Prostate gland (tissue), 2 donors: ENCODE measurements around the gene APLP2. TPM values are rescaled to one million over a fixed set of nuclear protein-coding genes. Genes with fewer than 3 reads are reported as not detected.

ENCODE experiments used
- DNase-seq: peaks from one replicate; pipeline ENCODE4 v3.0.0-alpha.2; 2019; ENCODE audit warnings: low spot score
- H3K27ac ChIP-seq, 2 donors: fragments of 200-600 bp; sonication (generic); 2 replicates each; pipeline ENCODE4 v1.5.1; 2017 to 2019
- H3K27me3 ChIP-seq: fragments of 200-600 bp; sonication (generic); replicated peaks from 2 replicates; pipeline ENCODE4 v1.5.1; 2019; ENCODE audit not compliant: insufficient read depth
- H3K36me3 ChIP-seq, 2 donors: fragments of 200-600 bp; sonication (generic); 1 replicate in 1 of 2; 2 replicates in 1 of 2; pipeline versions ENCODE4 v1.5.1 to v1.8.1; 2017 to 2019
- H3K4me1 ChIP-seq: fragments of 200-600 bp; sonication (generic); replicated peaks from 2 replicates; pipeline ENCODE4 v1.5.1; 2019
- H3K4me3 ChIP-seq, 2 donors: fragments of 200-600 bp; sonication (generic); 2 replicates each; pipeline ENCODE4 v1.5.1; 2017 to 2019
- H3K9me3 ChIP-seq: fragments of 200-600 bp; sonication (generic); 2 replicates; pipeline ENCODE4 v1.5.1; 2017
- CTCF ChIP-seq, 4 experiments: fragments of 200-600 bp in 2 of 4; fragments of 450-650 bp in 2 of 4; sonication (generic) in 2 of 4; IDR thresholded peaks; 1 replicate in 3 of 4; 2 replicates in 1 of 4; pipeline ENCODE4 v1.5.1; 2016 to 2019; ENCODE audit warnings: antibody characterized with exemption in 4 of 4, mild to moderate bottlenecking in 2 of 4, moderate library complexity in 2 of 4
- POLR2A ChIP-seq: fragments of 450-650 bp; IDR thresholded peaks from one replicate; pipeline ENCODE4 v1.6.1; 2016; ENCODE audit warnings: antibody characterized with exemption, mild to moderate bottlenecking
- POLR2AphosphoS5 ChIP-seq: sonication (generic); formaldehyde crosslinking; IDR thresholded peaks from one replicate; pipeline ENCODE4 v1.6.1; 2017; ENCODE audit warnings: antibody characterized with exemption
- WGBS: methylation state at CpG from one replicate; pipeline ENCODE4 v1.1.5; 2018; 5-methylcytosine and 5-hydroxymethylcytosine counted together
- intact Hi-C: fragments of 100-400 bp; cut with DNase I; formaldehyde crosslinking; loops from one replicate; pipeline ENCODE4 v1.14.2; 2022
- total RNA-seq, 2 donors: library from RNA; depleted of rRNA; stranded (reverse); fragments of >200 nt; gene quantifications; one replicate each; pipeline ENCODE4 v1.1.0, GENCODE V29; 2016

APLP2 gene
- total RNA-seq, 2 donors from 2014 or later: 222 to 434 TPM

DNA sequence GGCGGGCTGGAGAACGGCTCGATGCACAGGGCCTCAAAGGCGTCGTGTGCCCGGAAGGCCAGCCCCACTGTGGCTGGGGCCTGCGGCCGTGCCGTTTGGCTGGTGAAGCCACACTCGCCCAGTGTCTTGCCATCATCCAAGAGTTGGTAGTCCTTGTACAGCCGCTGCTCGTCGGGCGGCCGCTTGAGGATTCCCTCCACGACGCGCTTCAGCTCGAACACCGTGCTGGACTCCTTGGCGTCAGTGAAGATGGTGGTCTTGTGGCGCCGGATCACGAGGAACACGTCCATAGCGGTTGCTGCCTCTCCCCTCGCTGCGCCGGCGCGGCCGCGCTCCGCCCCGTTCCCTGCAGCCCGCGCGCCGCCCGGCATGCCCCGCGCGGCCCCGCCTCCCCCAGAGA lies 36.8 kb upstream of the APLP2 start:
- Histone ChIP-seq H3K4me1 (no peaks in the 10 kb centered on the region), H3K4me3 (no peak overlapping the region), H3K36me3 (no peaks in the 10 kb centered on the region), H3K27me3 (no peaks in the 10 kb centered on the region), H3K9me3 (no peaks in the 10 kb centered on the region), H3K27ac (no peak overlapping the region)
- TF ChIP-seq CTCF (IDR thresholded peaks at IDR 0.05): no peak
- TF ChIP-seq POLR2A: no peak
- no peak for TF ChIP-seq POLR2AphosphoS5
- intact Hi-C loops: no loop called here
- 89% methylated on average over 39 of the region's 44 CpGs for WGBS
- DNase-seq: no peak

DNA sequence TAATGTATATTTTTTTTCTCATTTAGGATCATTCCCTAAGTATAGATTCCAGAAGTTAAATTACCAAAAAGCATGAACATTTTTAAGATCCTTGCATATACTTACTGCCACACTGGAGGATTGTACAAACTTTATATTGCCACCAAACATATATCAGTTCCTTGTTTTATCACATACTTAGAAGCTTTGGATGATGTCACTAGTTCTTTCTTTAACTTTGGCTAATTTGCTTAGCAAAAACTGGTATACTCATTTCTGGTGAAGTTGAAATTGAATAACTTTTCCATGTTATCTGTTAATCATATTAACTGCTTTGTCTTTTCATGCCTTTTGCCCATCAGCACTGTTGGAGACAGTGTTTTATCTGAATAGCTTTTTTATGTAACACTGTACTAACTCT lies 35.5 kb upstream of the APLP2 start:
- no peaks in the 10 kb centered on the region for H3K27me3 ChIP-seq
- DNase-seq: no peak
- no peak overlapping the region for H3K4me3 ChIP-seq
- H3K36me3 ChIP-seq: no peaks in the 10 kb centered on the region
- H3K4me1 ChIP-seq: no peaks in the 10 kb centered on the region
- no peak overlapping the region for H3K27ac ChIP-seq
- H3K9me3 ChIP-seq: no peaks in the 10 kb centered on the region
- no peak for TF ChIP-seq POLR2AphosphoS5
- TF ChIP-seq CTCF (IDR thresholded peaks at IDR 0.05): no peak
- intact Hi-C loops: no loop called here

GRCh38 chr11:130037058-130037457 lies 32.6 kb upstream of the APLP2 start:
- intact Hi-C loops: no loop called here
- H3K9me3 ChIP-seq: no peaks in the 10 kb centered on the region
- no peaks in the 10 kb centered on the region for H3K4me1 ChIP-seq
- TF ChIP-seq POLR2AphosphoS5: no peak
- no peak for TF ChIP-seq POLR2A
- TF ChIP-seq CTCF (IDR thresholded peaks at IDR 0.05): no peak
- 56% methylated on average over 3 of the region's 3 CpGs for WGBS
- DNase-seq: no peak
- no peak overlapping the region for H3K27ac ChIP-seq
- no peaks in the 10 kb centered on the region for H3K27me3 ChIP-seq
- no peaks in the 10 kb centered on the region for H3K36me3 ChIP-seq
- H3K4me3 ChIP-seq: no peak overlapping the region

- intact Hi-C loops: no loop called here
These were observed 31.7 kb upstream of the APLP2 start for GRCh38 chr11:130037881-130038585.

More at GRCh38 chr11:130037881-130038585, 31.7 kb upstream of the APLP2 start:
- no peak for DNase-seq
- Histone ChIP-seq H3K27ac (no peak overlapping the region), H3K27me3 (no peaks in the 10 kb centered on the region), H3K4me1 (no peaks in the 10 kb centered on the region), H3K9me3 (no peaks in the 10 kb centered on the region), H3K36me3 (no peaks in the 10 kb centered on the region), H3K4me3 (no peak overlapping the region)
- TF ChIP-seq POLR2A (no peak), CTCF (IDR thresholded peaks at IDR 0.05) (no peak), POLR2AphosphoS5 (no peak)
- WGBS: 69% methylated on average over 7 of the region's 7 CpGs
